SKM-1 treated with dmso at 0.1 percent for 144 hours (cell line): ENCODE data around the gene PLPPR3.
A peak's percentile ranks its signal among the peaks of the same experiment; 100 is the strongest.
"Not testable (repeated sequence)": the region's sequence is repeated elsewhere in the genome, so short reads cannot be mapped to it uniquely, and the experiment has no call there.

Experiments used
- DNase-seq: peaks from one replicate; lab custom pipeline; 2025; ENCODE audit not compliant: unreplicated experiment; lab: John Stamatoyannopoulos, UW

Gene PLPPR3

GRCh38 chr19:829129-829758 is 7.5 kb upstream of the PLPPR3 start:
- DNase-seq, result no peak

GRCh38 chr19:827710-828321 is 6.1 kb upstream of the PLPPR3 start, which contains the start of gene AZU1:
AZU1 (plus strand) TSS chr19:827837; CDS start chr19:827847, 10 bp downstream.
- peak; percentile 71 for DNase-seq

GRCh38 chr19:827314-827709 is 5.6 kb upstream of the PLPPR3 start:
- no peak for DNase-seq

GRCh38 chr19:825897-826644 is 4.3 kb upstream of the PLPPR3 start:
- DNase-seq, result peak; percentile 52

- peak; percentile 60 for DNase-seq
Measured at GRCh38 chr19:824885-825284, 3.1 kb upstream of the PLPPR3 start.

- DNase-seq, result no peak
Measured at GRCh38 chr19:823565-824121, 1.9 kb upstream of the PLPPR3 start.

- no peak for DNase-seq
Measured at GRCh38 chr19:821231-821824, 427 bp downstream of the PLPPR3 start.

- DNase-seq, result not testable (repeated sequence)
Measured at GRCh38 chr19:820212-820611, 1.5 kb downstream of the PLPPR3 start.

GRCh38 chr19:816500-816857 is 5.3 kb downstream of the PLPPR3 start:
- DNase-seq, result no peak

GRCh38 chr19:815775-816499 is 5.8 kb downstream of the PLPPR3 start:
- DNase-seq, result no peak

GRCh38 chr19:815079-815774 is 6.5 kb downstream of the PLPPR3 start:
- DNase-seq, result no peak

- DNase-seq, result no peak
Measured at GRCh38 chr19:814152-815078, 7.3 kb downstream of the PLPPR3 start.

- no peak for DNase-seq
Measured at GRCh38 chr19:813219-814151, 8.3 kb downstream of the PLPPR3 start.

GRCh38 chr19:812747-813218 is 9.0 kb downstream of the PLPPR3 start:
- DNase-seq, result no peak

GRCh38 chr19:812049-812746 is 9.6 kb downstream of the PLPPR3 start:
- DNase-seq, result no peak

- DNase-seq, result no peak
Measured at GRCh38 chr19:811506-812048, 10.2 kb downstream of the PLPPR3 start.

- DNase-seq, result no peak
Measured at GRCh38 chr19:810883-811489, 10.8 kb downstream of the PLPPR3 start.
